Measurements from ENCODE around the gene CMIP.

DNA sequence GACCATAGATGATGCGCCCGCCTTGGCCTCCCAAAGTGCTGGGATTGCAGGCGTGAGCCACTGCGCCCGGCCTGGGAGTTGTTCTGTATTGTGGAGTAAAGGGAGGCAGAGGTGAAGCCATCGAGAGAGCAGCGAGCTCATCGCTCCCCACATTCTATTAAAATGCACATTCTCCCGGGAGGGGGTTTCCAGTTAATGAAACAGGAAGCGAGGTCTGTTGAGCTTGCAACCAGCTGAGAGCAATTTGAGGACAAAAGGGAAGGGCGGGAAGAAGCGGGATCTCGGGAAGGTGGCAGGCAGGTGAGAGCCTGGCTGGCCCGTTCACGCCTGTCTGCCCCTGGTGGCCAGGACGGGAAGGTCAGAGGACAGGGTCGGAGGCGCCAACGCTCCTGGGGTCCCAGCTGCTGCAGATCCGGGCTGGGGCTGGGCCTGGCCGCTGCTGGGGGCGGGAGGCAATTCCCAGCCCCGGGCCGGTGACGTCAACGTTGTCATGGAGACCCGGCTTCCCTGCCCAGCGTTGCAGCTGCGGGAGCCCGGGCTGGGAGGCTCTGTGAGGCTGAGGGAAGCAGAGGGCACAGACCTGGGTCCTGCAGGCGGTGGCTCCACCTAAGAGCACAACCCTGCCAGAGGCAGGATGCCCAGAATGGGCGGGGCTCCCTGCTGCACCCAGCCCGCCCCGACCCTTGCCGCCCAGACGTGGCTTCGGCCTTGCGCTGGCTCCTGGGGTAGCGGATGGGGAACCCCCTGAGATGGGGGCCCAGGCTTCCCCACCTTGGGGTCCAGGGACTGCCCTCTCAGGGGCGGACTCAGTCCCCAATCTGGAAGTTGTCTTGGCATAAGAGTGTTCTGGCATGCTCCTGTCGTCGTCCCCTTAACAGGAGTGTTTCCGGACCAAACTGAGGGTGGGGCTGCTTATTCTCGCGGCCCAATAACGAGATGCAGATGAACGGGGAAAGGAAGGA, 285.8 kb downstream of the CMIP start:
- TF ChIP-seq CTCF (IDR thresholded peaks at IDR 0.05) (peak; percentile 68 to 89 (median 74)), POLR2AphosphoS5 (IDR thresholded peaks at IDR 0.05) (peak in 1 of 3 donors; percentile 7)

Data from transverse colon (tissue), 4 donors.